HCT116 (cell line): ENCODE data around the gene NEUROD2. TPM values are rescaled to one million over a fixed set of nuclear protein-coding genes. Genes with fewer than 3 reads are reported as not detected.

Source experiments
- ATAC-seq: fragments of 200-7000 bp; cut with Tn5 transposase; 2 replicates; pipeline ENCODE4 v1.9.1; 2020; ENCODE audit warnings: mild to moderate bottlenecking, moderate library complexity
- BruUV-seq: library from RNA; stranded (reverse); fragments of 400-500 nt; replicated peaks from 2 replicates; lab custom pipeline; 2021; lab: Mats Ljungman, UMichigan
- CTCF ChIA-PET: fragments of 300-600 bp; sonication (Branson Sonifier 250); formaldehyde crosslinking; loops from one replicate; lab custom pipeline; 2021; ENCODE audit warnings: antibody characterized with exemption; lab: Charles Lee
- POLR2A ChIA-PET: fragments of 300-600, 350-600 bp; sonication (Branson Sonifier 250); formaldehyde crosslinking; loops from one replicate; lab custom pipeline; 2021; ENCODE audit warnings: antibody characterized with exemption; lab: Charles Lee
- RAD21 ChIA-PET, 2 experiments: fragments of 300-600 bp; sonication (Branson Sonifier 250); formaldehyde crosslinking; loops; one replicate each; lab custom pipeline; 2023; ENCODE audit warnings: low total read pairs in 2 of 2; ENCODE audit not compliant: uncharacterized antibody in 2 of 2, unreplicated experiment in 2 of 2, low non-redundant PET in 1 of 2; lab: Charles Lee
- DNase-seq: peaks from one replicate; pipeline ENCODE4 v3.0.0-alpha.2; 2010; ENCODE audit warnings: low read depth, low spot score
- H2AFZ ChIP-seq: fragments of 200-600 bp; shearing (Covaris generic), sonication (generic); 2 replicates; pipeline ENCODE4 v1.6.1; 2017; ENCODE audit warnings: low read depth, mixed run types, mixed read lengths, antibody characterized with exemption, low read length; ENCODE audit not compliant: poor library complexity, severe bottlenecking
- H3K27ac ChIP-seq: 2 replicates; pipeline ENCODE4 v1.5.1; 2012; ENCODE audit warnings: low read depth, low read length
- H3K27me3 ChIP-seq: fragments of 200-600 bp; sonication (generic); 2 replicates; pipeline ENCODE4 v1.6.1; 2016; ENCODE audit warnings: mixed run types, low read length, mixed read lengths; ENCODE audit not compliant: insufficient read depth
- H3K36me3 ChIP-seq, 2 experiments: fragments of 200-500 bp in 1 of 2; fragments of 200-600 bp in 1 of 2; sonication (Bioruptor generic) in 1 of 2; sonication (generic) in 1 of 2; 2 replicates each; pipeline versions ENCODE4 v1.5.1 to v1.6.1; 2014 to 2016; ENCODE audit warnings: low read length in 2 of 2, inconsistent platforms in 1 of 2, mixed read lengths in 1 of 2, mixed run types in 1 of 2; ENCODE audit not compliant: insufficient read depth in 2 of 2, control insufficient read depth in 1 of 2
- H3K4me1 ChIP-seq, 2 experiments: fragments of 200-600 bp in 1 of 2; sonication (generic) in 1 of 2; 2 replicates each; pipeline versions ENCODE4 v1.5.1 to v1.6.1; 2012 to 2017; ENCODE audit warnings: low read length in 2 of 2, inconsistent platforms in 1 of 2, mild to moderate bottlenecking in 1 of 2, mixed read lengths in 1 of 2, mixed run types in 1 of 2, moderate library complexity in 1 of 2; ENCODE audit not compliant: insufficient read depth in 2 of 2, control insufficient read depth in 1 of 2
- H3K4me2 ChIP-seq: fragments of 200-600 bp; sonication (generic); 2 replicates; pipeline ENCODE4 v1.6.1; 2017; ENCODE audit warnings: mixed run types, low read length, mixed read lengths
- H3K4me3 ChIP-seq, 2 experiments: fragments of 200-600 bp in 1 of 2; sonication (generic) in 1 of 2; replicated peaks in 1 of 2; 2 replicates each; pipeline ENCODE4 v1.5.1; 2011 to 2016; ENCODE audit warnings: low read length in 2 of 2, control low read depth in 1 of 2, low read depth in 1 of 2, mild to moderate bottlenecking in 1 of 2, mixed read lengths in 1 of 2, mixed run types in 1 of 2
- H3K79me2 ChIP-seq: fragments of 200-600 bp; sonication (generic); 2 replicates; pipeline ENCODE4 v1.6.1; 2017; ENCODE audit warnings: mild to moderate bottlenecking, mixed run types, low read length, moderate library complexity, mixed read lengths; ENCODE audit not compliant: insufficient read depth
- H3K9ac ChIP-seq: fragments of 200-600 bp; sonication (generic); 2 replicates; pipeline ENCODE4 v1.6.1; 2016; ENCODE audit warnings: low read length, mixed read lengths
- H3K9me2 ChIP-seq: fragments of 200-600 bp; sonication (generic), shearing (Covaris generic); 2 replicates; pipeline ENCODE4 v1.6.1; 2017; ENCODE audit warnings: mixed run types, mild to moderate bottlenecking, moderate library complexity; ENCODE audit not compliant: insufficient read depth
- H3K9me3 ChIP-seq, 2 experiments: fragments of 200-500 bp in 1 of 2; fragments of 200-600 bp in 1 of 2; sonication (Bioruptor generic) in 1 of 2; sonication (generic) in 1 of 2; 2 replicates each; pipeline ENCODE4 v1.6.1; 2014 to 2017; ENCODE audit warnings: low read length in 2 of 2, mixed read lengths in 2 of 2, inconsistent platforms in 1 of 2, low read depth in 1 of 2, mild to moderate bottlenecking in 1 of 2, mixed run types in 1 of 2, moderate library complexity in 1 of 2; ENCODE audit not compliant: control insufficient read depth in 1 of 2, insufficient read depth in 1 of 2
- H4K20me1 ChIP-seq: fragments of 200-600 bp; sonication (generic), shearing (Covaris generic); 2 replicates; pipeline ENCODE4 v1.6.1; 2017; ENCODE audit warnings: mixed run types, mild to moderate bottlenecking, moderate library complexity; ENCODE audit not compliant: insufficient read depth
- MAX ChIP-seq: IDR thresholded peaks from 2 replicates; pipeline ENCODE4 v1.6.1; 2012
- POLR2A ChIP-seq: IDR thresholded peaks from 2 replicates; pipeline ENCODE4 v1.7.0; 2011; ENCODE audit warnings: borderline replicate concordance; ENCODE audit not compliant: insufficient read depth, insufficient read length; ENCODE audit errors: extremely low read depth
- RAD21 ChIP-seq: IDR thresholded peaks from 2 replicates; pipeline ENCODE4 v1.6.1; 2012; ENCODE audit warnings: low read depth, mild to moderate bottlenecking
- YY1 ChIP-seq: IDR thresholded peaks from 2 replicates; pipeline ENCODE4 v1.6.1; 2011; ENCODE audit warnings: low read length, low read depth, moderate library complexity, mild to moderate bottlenecking; ENCODE audit not compliant: insufficient replicate concordance; ENCODE audit errors: extremely low read depth
- intact Hi-C: fragments of 100-400 bp; cut with micrococcal nuclease; formaldehyde crosslinking; loops from 2 replicates; pipeline ENCODE4 v1.10.0; 2022
- total RNA-seq: library from RNA; stranded (reverse); gene quantifications from one replicate; pipeline ENCODE4 v1.2.1, GENCODE V29; 2021; ENCODE audit not compliant: unreplicated experiment
- TF ChIP-seq, protein P1 (sequence below), 3 experiments: fragments of 200-600 bp in 1 of 3; sonication (generic) in 1 of 3; IDR thresholded peaks in 2 of 3; conservative IDR thresholded peaks in 1 of 3; 2 replicates each; pipeline ENCODE4 v1.5.1; 2012 to 2017; ENCODE audit warnings: low read depth in 2 of 3, low read length in 2 of 3, antibody characterized with exemption in 1 of 3, borderline replicate concordance in 1 of 3, control low read depth in 1 of 3, mild to moderate bottlenecking in 1 of 3, mixed read lengths in 1 of 3, mixed run types in 1 of 3, moderate library complexity in 1 of 3; ENCODE audit not compliant: insufficient read depth in 1 of 3

Gene NEUROD2
- total RNA-seq, 1 experiment from 2014 or later, result not detected

- ChIA-PET POLR2A (interaction anchor here (1.3 kb wide), 1 partner anchor 9 kb away, joined by 3 read pairs; no protein-coding TSS in a partner anchor), RAD21 (interaction anchor here (1.0 to 2.7 kb wide), 7 partner anchors 11 to 96 kb away, joined by 3 to 15 read pairs (median 6); no protein-coding TSS in a partner anchor), CTCF (interaction anchor here (1.0 to 8.4 kb wide), 24 partner anchors 9 to 491 kb away, joined by 3 to 157 read pairs (median 9); no protein-coding TSS in a partner anchor)
- no peak for DNase-seq
- H3K4me3 ChIP-seq, result no peak overlapping the region
- no peaks in the 10 kb centered on the region for H3K79me2 ChIP-seq
- H3K9ac ChIP-seq, result no peak overlapping the region
- H3K9me2 ChIP-seq, result no peaks in the 10 kb centered on the region
- TF ChIP-seq POLR2A (no peak), YY1 (no peak), MAX (0 out of 2 replicates have a peak, but pooled peaks have one; percentile 14)
- TF ChIP-seq, all 23 proteins: peak for 1
- Histone ChIP-seq H3K27ac (no peak overlapping the region), H3K9me3 (no peaks in the 10 kb centered on the region), H3K4me1 (peaks cover 14 to 29% of the 10 kb centered on the region in 2 experiments; a peak in 3 of 4 replicates), H3K27me3 (no peaks in the 10 kb centered on the region), H3K36me3 (no peaks in the 10 kb centered on the region), H4K20me1 (no peaks in the 10 kb centered on the region), H3K4me2 (peak overlapping the region; percentile 70), H2AFZ (peak overlapping the region; percentile 90)
- BruUV-seq, result no TSS peak
- no peak for ATAC-seq
- intact Hi-C loops, result loop anchor here (1.0 to 5.0 kb wide), 6 partner anchors 50 to 415 kb away; partner anchors contain the start of genes GRB7 and PSMD3
Measured at GRCh38 chr17:39622380-39623006, 14.8 kb upstream of the NEUROD2 start.

DNA sequence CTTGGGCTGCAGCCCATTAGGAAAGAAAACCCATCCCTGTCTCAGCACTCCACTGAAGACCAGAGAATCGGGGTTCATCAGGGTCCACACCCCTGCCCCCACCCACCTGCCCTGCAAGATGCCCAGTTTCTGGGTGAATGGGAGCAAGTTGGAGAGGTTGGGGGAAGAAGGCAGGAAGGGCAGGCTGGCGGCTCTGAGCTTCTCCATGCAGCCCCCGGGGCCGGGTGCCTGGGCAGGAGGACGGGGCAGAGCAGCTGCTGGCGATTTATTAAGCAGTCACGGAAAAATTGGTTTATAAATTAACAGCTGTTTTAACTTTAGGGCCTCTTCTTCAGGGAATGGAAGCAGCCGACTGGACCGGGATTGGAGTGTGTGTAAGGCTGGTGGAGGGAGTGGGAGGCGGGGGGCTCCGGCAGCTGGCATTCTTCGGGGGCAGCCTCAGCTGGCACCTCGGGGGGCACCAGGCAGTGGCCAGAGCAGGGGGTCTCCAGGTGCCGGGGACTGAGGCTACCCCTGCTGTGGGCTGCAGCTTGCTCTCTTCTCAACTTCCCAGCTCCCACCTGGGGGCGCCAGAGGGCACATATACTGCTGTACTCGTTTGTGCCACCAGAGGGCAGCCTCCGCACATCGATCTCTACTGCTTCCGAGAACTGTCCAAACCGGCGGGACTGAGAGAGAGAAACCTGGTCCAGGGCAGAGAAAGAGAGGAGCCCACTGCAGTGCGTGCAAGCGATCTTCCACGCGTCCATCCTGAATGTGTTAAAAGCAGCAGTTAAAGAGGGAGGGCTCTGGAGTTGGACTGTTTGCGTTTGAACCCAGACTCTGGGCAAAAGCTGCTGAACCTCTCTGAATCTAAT is 14.0 kb upstream of the NEUROD2 start:
- Histone ChIP-seq H4K20me1 (no peaks in the 10 kb centered on the region), H3K27me3 (no peaks in the 10 kb centered on the region), H3K4me1 (peaks cover 19 to 34% of the 10 kb centered on the region in 2 experiments; a peak in 3 of 4 replicates), H3K36me3 (no peaks in the 10 kb centered on the region), H2AFZ (peak overlapping the region; percentile 90), H3K9ac (no peak overlapping the region), H3K4me2 (peak overlapping the region; percentile 70), H3K9me2 (no peaks in the 10 kb centered on the region), H3K27ac (no peak overlapping the region), H3K4me3 (no peak overlapping the region), H3K9me3 (no peaks in the 10 kb centered on the region), H3K79me2 (no peaks in the 10 kb centered on the region)
- DNase-seq (no peak), ATAC-seq (peak; percentile 51)
- intact Hi-C loops, result loop anchor here (1.0 to 5.0 kb wide), 5 partner anchors 51 to 414 kb away; partner anchors contain the start of genes GRB7 and PSMD3
- ChIA-PET CTCF (interaction anchor here (0.5 to 8.4 kb wide), 49 partner anchors 8 to 491 kb away, joined by 3 to 157 read pairs (median 4); partner anchors contain the start of genes CDK12, MIEN1, PGAP3 and PSMD3), RAD21 (interaction anchor here (0.6 to 2.7 kb wide), 15 partner anchors 9 to 331 kb away, joined by 3 to 15 read pairs (median 5); partner anchors contain the start of gene ERBB2 (in 1 of the 2)), POLR2A (interaction anchor here (0.8 to 1.3 kb wide), 3 partner anchors 9 to 50 kb away, joined by 3 to 4 read pairs (median 3); no protein-coding TSS in a partner anchor)
- no TSS peak for BruUV-seq
- TF ChIP-seq, protein P1, sequence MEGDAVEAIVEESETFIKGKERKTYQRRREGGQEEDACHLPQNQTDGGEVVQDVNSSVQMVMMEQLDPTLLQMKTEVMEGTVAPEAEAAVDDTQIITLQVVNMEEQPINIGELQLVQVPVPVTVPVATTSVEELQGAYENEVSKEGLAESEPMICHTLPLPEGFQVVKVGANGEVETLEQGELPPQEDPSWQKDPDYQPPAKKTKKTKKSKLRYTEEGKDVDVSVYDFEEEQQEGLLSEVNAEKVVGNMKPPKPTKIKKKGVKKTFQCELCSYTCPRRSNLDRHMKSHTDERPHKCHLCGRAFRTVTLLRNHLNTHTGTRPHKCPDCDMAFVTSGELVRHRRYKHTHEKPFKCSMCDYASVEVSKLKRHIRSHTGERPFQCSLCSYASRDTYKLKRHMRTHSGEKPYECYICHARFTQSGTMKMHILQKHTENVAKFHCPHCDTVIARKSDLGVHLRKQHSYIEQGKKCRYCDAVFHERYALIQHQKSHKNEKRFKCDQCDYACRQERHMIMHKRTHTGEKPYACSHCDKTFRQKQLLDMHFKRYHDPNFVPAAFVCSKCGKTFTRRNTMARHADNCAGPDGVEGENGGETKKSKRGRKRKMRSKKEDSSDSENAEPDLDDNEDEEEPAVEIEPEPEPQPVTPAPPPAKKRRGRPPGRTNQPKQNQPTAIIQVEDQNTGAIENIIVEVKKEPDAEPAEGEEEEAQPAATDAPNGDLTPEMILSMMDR (IDR thresholded peaks at IDR 0.05 in 2 of 3, conservative IDR thresholded peaks at IDR 0.05 in 1 of 3; ENCODE audit: borderline replicate concordance in 1 of 3, insufficient read depth in 1 of 3, low read depth in 2 of 3, low read length in 2 of 3), result peak; percentile 100
- TF ChIP-seq RAD21 (peak; percentile 97), YY1 (peak; percentile 39), MAX (no peak)
